Measurements from ENCODE around the gene RALGPS1.

DNA sequence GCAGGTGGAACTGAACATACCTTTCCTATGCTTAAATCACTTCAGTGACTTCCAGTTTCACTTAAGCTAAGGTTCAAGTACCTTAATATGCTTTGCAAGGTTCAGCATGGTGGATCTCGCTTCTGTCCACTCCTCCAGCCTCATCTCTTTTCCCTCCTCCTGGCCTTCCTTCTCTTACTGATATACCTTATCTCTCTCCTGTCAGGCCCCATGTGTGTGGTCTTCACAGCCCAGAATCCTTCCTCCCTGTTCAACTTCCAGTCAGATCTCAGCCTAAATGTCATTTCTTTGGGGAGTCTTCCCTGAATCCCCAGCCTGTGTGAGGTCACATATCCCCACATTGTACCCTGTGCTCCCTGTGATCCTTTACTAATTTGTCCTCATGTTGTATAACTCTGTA is 120.1 kb downstream of the RALGPS1 start:
- TF ChIP-seq CTCF (IDR thresholded peaks at IDR 0.05; ENCODE audit: control extremely low read depth in 1 of 3, insufficient read depth in 1 of 3, low read depth in 1 of 3, low read length in 3 of 3): no peak
- TF ChIP-seq, protein P1, sequence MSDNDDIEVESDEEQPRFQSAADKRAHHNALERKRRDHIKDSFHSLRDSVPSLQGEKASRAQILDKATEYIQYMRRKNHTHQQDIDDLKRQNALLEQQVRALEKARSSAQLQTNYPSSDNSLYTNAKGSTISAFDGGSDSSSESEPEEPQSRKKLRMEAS (IDR thresholded peaks at IDR 0.05): no peak
- TF ChIP-seq CBX8 (IDR thresholded peaks at IDR 0.05; ENCODE audit: borderline replicate concordance, low read depth, low read length): no peak
- TF ChIP-seq JUN (IDR thresholded peaks at IDR 0.05; ENCODE audit: low read depth, low read length): no peak
- no peak for TF ChIP-seq YY1 (IDR thresholded peaks at IDR 0.05; ENCODE audit: low read depth, low read length)
- no peak for TF ChIP-seq RXRA (IDR thresholded peaks at IDR 0.05; ENCODE audit: insufficient read depth, low read depth, low read length)
- TF ChIP-seq CREB1 (IDR thresholded peaks at IDR 0.05): no peak
- TF ChIP-seq MAFK (IDR thresholded peaks at IDR 0.05; ENCODE audit: low read depth, low read length): no peak
- no peak for TF ChIP-seq SIN3A (conservative IDR thresholded peaks at IDR 0.05 in 1 of 2, IDR thresholded peaks at IDR 0.05 in 1 of 2; ENCODE audit: low read depth in 1 of 2, low read length in 2 of 2)
- no peak for TF ChIP-seq ASH2L (IDR thresholded peaks at IDR 0.05; ENCODE audit: low read length)
- no peak for TF ChIP-seq PHF8 (conservative IDR thresholded peaks at IDR 0.05; ENCODE audit: low read depth, low read length)
- TF ChIP-seq, protein P2, sequence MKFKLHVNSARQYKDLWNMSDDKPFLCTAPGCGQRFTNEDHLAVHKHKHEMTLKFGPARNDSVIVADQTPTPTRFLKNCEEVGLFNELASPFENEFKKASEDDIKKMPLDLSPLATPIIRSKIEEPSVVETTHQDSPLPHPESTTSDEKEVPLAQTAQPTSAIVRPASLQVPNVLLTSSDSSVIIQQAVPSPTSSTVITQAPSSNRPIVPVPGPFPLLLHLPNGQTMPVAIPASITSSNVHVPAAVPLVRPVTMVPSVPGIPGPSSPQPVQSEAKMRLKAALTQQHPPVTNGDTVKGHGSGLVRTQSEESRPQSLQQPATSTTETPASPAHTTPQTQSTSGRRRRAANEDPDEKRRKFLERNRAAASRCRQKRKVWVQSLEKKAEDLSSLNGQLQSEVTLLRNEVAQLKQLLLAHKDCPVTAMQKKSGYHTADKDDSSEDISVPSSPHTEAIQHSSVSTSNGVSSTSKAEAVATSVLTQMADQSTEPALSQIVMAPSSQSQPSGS (IDR thresholded peaks at IDR 0.05; ENCODE audit: low read length): no peak
- no peak for TF ChIP-seq TBP (IDR thresholded peaks at IDR 0.05; ENCODE audit: low read depth, low read length)

Measured in H1 (cell line).